ENCODE data around the gene CCDC187. TPM values are rescaled to one million over a fixed set of nuclear protein-coding genes. Genes with fewer than 3 reads are reported as not detected.

CCDC187 gene
- total RNA-seq, 1 donor from 2014 or later: 1.4 TPM

- Mint-ChIP-seq H3K27ac (no peak overlapping the region), H3K4me1 (ENCODE audit: low read depth) (no peaks in the 10 kb centered on the region), H3K4me3 (ENCODE audit: low read depth) (no peak overlapping the region), H3K36me3 (ENCODE audit: insufficient read depth) (no peaks in the 10 kb centered on the region), H3K9me3 (ENCODE audit: low read depth) (no peaks in the 10 kb centered on the region), H3K27me3 (peaks cover 22% of the 10 kb centered on the region)
- DNase-seq (ENCODE audit: low spot score, unreplicated experiment): no peak
- TF ChIP-seq CTCF (IDR thresholded peaks at IDR 0.05; ENCODE audit: unreplicated experiment): no peak
Measured at GRCh38 chr9:136276716-136277115, 27.2 kb downstream of the CCDC187 start.

GRCh38 chr9:136275655-136276429 lies 28.1 kb downstream of the CCDC187 start:
- peak; percentile 39 for TF ChIP-seq CTCF (IDR thresholded peaks at IDR 0.05; ENCODE audit: unreplicated experiment)
- Mint-ChIP-seq H3K4me1 (ENCODE audit: low read depth) (no peaks in the 10 kb centered on the region), H3K27ac (no peak overlapping the region), H3K9me3 (ENCODE audit: low read depth) (no peaks in the 10 kb centered on the region), H3K4me3 (ENCODE audit: low read depth) (no peak overlapping the region), H3K27me3 (peaks cover 22% of the 10 kb centered on the region), H3K36me3 (ENCODE audit: insufficient read depth) (no peaks in the 10 kb centered on the region)
- DNase-seq (ENCODE audit: low spot score, unreplicated experiment): no peak

GRCh38 chr9:136274786-136275654 lies 28.9 kb downstream of the CCDC187 start:
- peaks cover 22% of the 10 kb centered on the region for H3K27me3 Mint-ChIP-seq
- no peaks in the 10 kb centered on the region for H3K36me3 Mint-ChIP-seq (ENCODE audit: insufficient read depth)
- no peak overlapping the region for H3K27ac Mint-ChIP-seq
- H3K4me1 Mint-ChIP-seq (ENCODE audit: low read depth): no peaks in the 10 kb centered on the region
- no peaks in the 10 kb centered on the region for H3K9me3 Mint-ChIP-seq (ENCODE audit: low read depth)
- no peak for TF ChIP-seq CTCF (IDR thresholded peaks at IDR 0.05; ENCODE audit: unreplicated experiment)
- no peak for DNase-seq (ENCODE audit: low spot score, unreplicated experiment)
- no peak overlapping the region for H3K4me3 Mint-ChIP-seq (ENCODE audit: low read depth)

- Mint-ChIP-seq H3K27ac (no peak overlapping the region), H3K4me3 (ENCODE audit: low read depth) (no peak overlapping the region), H3K36me3 (ENCODE audit: insufficient read depth) (no peaks in the 10 kb centered on the region), H3K4me1 (ENCODE audit: low read depth) (no peaks in the 10 kb centered on the region), H3K9me3 (ENCODE audit: low read depth) (no peaks in the 10 kb centered on the region), H3K27me3 (peaks cover 26% of the 10 kb centered on the region)
- no peak for DNase-seq (ENCODE audit: low spot score, unreplicated experiment)
- TF ChIP-seq CTCF (IDR thresholded peaks at IDR 0.05; ENCODE audit: unreplicated experiment): no peak
Measured at GRCh38 chr9:136273921-136274785, 29.7 kb downstream of the CCDC187 start.
